Measurements from ENCODE around the gene MATR3.
"Not testable (repeated sequence)": the region's sequence is repeated elsewhere in the genome, so short reads cannot be mapped to it uniquely, and the experiment has no call there.

MATR3 gene

DNA sequence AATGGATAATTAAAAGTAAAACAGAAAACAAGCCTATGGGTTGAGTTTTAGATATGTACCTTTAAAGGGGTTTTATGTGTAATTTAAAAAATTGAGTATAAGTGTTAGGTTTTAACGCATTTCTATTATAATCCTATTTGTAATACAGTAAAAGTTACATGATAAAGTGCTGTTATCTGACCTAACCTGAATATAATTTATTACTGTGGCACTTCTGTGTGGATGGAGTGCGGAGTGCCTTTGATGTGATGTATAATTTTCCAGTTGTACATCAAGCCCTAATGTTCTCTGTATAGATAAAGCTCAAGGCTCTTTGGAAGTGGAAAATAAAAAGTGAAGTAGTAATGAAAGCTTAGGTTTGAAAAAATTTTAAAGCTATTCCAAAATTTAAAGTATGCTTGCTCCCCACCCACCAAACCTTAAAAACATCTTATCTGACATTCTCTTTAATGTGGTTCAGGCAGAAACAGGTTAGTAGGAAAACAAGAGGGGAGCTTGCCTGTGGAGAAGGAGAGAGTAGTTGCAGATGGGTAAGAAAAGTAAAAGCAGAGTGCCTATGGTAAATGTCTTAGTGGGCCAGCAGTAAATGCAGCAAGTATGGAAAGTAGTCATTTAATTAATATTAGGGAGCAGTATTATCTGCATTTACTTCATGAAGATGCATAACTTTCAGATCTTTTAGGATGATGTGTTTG, 4.0 kb downstream of the MATR3 start:
- DNase-seq (ENCODE audit: low read depth), result no peak

DNA sequence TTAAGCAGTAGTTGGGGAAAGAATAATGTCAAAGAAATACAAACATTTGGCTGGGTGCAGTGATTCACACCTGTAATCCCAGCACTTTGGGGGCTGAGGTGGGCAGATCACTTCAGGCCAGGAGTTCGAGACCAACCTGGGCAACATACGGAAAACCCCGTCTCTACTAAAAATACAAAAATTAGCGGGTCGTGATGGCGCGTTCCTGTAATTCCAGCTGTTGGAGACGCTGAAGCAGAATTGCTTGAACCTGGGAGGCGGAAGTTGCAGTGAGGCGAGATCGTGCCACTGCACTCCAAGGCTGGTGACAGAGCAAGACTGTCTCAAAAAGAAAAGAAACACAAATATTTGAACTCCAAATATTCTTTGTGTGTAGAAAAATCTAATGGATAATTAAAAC, 4.7 kb downstream of the MATR3 start:
- DNase-seq (ENCODE audit: low read depth), result no peak

DNA sequence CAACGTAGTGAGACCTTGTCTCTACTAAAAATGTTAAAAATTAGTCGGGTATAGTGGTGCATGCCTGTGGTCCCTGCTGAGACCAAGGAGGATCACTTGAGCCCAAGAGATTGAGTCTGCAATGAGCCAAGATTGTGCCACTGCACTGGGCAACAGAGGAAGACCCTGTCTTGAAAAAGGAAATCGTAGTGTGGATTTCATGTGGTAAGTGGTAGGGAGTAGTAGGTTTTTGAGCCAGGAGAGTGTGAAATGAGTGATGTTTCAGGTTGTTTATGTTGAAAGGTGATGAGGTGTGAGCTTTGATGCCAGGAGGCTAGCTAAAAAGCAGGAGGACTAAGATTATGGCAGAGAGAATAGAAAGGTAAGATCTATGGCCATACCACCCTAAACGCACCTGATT, 5.9 kb downstream of the MATR3 start:
- DNase-seq (ENCODE audit: low read depth), result no peak

DNA sequence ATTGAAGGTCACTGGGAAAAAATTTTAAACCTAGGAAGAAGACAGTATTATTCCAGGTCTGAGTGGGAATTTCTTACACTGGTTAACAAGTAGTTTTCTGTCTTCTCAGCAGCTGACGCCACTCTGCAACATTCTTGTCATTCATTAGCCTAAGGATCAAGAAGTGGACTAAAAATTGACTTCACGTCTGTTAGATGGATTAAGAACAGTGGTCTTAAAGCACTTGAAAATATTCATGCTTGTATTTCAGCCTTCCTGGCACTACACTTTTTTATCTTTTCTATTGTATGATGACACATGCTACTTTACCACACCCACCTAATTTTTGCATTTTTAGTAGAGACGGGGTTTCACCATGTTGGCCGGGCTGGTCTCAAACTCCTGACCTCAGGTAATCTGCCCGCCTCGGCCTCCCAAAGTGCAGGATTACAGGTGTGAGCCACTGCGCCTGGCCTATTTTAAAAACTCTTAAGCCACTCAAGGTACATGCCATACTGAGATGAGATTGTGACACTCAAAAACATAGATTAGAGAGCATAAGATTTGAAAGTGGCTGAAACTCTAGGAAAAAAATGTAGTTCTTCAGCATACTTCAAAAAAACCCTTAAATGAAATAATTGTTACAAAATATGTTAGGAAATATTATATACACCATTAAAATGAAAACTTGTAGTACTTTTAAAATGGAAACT, 8.4 kb downstream of the MATR3 start:
- no peak for DNase-seq (ENCODE audit: low read depth)

DNA sequence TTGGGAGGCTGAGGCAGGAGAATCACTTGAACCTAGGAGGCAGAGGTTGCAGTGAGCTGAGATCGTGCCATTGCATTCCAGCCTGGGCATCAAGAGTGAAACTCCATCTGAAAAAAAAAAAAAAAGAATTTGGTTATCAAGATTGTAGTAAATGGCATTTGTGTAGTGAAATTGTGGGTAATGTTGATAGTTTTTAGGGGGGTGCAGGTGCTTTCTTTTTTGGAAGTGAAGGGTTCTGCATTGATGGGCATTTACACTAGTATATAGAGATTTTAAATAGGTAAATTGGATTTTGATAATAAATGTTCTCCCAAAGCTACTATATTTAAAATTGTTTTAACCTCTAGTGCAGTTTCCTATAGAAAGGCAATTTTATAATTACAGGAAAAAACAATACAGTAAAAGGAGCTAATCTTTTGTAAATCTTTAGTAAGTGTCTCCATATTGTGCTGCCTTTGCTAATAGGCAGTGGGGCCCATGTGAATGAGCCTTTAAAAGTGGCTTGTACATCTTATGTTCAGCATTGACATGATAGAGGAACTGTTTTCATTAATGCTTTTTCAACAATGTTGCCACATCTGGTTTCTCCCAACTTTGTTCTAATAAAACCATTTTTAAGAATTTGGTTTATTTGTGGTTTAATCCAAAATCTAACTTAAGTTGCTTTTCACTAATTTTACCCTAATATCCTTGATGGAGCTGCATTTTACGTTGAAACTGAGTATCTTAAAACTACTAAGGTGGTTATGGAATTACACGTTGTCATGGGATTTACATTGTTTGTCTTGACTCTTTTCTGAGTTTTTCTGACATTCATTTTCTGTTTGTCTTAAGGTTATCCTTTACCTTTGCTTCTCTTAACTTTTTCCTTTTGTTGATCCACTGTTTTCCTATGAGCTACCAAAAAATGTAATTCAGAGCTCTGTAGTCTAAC, 11.1 kb downstream of the MATR3 start:
- no peak for DNase-seq (ENCODE audit: low read depth)

DNA sequence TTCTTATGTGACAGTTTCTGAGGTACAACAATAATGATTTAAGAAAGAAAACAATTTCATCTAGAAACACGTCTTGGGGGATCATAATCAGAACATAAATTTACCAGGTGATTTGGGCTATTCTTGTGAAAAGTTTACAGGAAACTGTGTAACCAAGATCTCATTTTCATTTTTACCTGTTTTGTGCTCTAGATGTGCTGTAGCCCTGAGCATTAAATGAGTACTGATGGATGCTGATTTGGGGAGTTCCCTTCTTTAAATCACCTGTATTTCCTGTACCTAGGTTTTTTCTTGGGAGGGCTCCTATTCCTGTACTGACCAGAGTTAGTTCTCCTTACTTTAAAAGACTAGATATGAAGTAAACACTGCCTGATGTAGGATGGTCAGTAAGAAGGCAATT, 12.7 kb downstream of the MATR3 start:
- DNase-seq (ENCODE audit: low read depth), result no peak

DNA sequence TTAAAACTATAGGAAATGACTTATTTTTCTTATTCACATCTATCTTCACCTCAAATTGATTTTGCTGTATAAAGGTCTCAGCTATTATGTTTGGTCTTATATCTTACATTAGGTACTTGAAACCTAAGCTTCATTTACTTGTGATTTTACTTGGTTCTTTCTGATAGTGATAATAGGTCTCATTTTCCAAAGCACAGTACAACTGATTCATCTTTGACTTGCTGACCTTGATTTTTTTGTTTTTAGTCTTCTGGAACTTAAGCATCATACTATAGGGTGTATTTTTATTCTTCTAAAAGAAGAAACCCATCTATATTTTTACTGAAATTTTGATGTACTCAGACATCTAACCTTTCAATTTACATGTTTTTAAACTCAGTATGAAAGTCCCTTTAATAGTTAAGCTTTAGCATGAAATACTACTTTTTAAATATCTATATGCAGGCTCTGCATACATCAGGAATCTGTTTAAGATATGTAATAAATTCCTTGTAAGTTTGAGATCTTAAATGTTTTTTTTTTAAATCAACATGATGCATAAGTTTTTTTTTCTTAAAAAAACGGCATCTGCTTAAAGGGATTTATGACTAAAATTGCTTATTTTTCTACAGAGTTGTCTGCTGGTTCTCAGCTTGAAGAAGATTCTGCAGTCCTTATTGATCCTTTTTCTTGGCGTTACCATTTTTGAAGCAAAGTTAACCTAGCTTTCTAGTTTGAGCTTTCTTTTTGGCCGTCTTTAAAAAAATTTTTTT, 13.3 kb downstream of the MATR3 start:
- DNase-seq (ENCODE audit: low read depth), result no peak

DNA sequence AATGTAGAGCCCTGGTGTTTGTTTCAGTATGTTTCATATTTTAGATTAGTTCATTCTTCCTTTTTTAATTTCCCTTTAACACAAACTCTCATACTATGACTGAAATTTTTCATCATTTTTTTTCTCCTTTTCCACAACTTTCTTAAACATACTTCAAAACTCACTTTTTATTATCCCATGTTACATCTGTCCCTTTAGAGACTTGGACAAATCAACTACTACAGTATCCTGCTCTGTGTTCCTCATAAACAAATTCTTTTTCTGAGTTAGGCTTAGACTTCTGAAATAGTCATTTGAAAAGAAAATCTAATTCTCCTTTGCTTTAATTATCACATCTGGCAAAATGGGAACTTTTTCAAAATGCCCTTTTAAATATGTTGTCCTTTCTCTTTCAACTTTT, 15.3 kb downstream of the MATR3 start:
- no peak for DNase-seq (ENCODE audit: low read depth)

DNA sequence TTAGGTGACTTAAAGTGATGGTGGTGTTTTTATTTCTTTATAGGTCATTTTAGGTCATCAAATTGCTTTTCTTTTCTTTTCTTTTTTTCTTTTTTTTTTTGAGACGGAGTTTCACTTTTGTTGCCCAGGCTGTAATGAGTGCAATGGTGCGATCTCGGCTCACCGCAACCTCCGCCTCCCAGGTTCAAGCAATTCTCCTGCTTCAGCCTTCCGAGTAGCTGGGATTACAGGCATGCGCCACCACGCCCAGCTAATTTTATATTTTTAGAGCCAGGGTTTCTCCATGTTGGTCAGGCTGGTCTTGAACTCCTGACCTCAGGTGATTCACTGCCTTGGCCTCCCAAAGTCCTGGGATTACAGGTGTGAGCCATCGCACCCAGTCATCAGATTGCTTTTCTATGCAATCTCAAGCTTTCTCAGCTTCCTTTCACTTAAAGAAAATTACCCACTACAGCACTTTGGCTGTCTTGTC, 17.2 kb downstream of the MATR3 start:
- DNase-seq (ENCODE audit: low read depth), result not testable (repeated sequence)

DNA sequence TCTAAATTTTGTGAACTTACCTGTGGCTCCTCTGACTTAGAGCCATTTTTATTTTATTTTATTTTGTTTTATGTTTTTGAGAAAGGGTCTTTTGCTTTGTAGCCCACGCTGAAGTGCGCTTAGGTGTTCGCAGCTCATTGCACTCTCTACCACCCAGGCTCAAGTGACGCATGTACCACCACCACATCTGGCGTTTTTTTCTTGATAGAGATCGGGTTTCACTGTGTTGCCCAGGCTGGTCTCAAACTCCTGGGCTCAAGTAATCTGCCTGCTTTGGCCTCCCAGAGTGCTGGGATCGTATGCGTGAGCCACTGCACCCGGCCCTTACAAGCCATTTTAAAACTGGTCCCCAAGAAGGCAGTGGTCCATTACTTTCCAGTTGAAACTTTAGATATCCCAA, 18.5 kb downstream of the MATR3 start:
- no peak for DNase-seq (ENCODE audit: low read depth)

DNA sequence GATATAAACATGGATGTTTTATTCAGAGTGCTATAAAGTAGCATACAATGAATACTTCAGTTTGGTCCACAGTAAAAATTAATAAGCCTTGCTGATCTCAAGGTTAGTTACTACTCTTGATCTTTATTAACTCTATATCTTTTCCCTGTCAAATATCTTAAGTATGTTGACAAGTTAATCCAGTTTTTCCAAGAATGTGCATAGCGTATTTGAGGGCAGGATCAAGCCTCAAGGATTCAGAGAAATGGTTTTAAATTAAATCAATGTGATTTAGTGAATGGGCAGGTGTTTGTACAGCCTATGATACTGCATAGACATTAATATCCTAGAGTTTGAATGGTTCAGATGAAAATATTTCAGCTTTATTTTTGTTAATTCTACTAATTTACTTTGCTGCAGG, 20.7 kb downstream of the MATR3 start:
- DNase-seq (ENCODE audit: low read depth), result no peak

DNA sequence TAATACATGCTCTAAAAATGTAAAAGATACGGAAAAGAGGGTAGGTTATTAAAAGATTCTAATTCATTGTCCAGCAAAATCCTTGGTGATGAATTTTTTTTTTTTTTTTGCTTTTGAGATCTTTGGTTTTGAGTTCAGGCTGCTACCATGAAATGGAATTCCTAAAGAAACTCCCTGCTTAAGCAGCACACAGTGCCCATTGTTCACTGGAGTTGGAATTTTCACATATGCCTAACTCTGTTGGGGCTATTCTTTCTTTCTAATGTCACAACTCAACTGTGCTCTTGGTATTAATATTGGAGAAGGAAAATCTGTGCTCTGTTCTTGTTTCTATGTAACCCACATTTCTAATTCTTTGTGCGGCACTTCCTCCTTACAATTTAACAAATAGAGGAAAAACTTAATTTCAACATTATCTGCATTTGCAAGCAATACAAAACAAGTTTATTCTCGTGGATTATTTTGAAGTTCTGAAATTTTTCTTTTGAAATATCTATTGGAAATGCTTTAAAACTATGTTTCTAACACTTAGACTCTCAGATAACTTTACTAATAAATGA, 21.6 kb downstream of the MATR3 start:
- no peak for DNase-seq (ENCODE audit: low read depth)

DNA sequence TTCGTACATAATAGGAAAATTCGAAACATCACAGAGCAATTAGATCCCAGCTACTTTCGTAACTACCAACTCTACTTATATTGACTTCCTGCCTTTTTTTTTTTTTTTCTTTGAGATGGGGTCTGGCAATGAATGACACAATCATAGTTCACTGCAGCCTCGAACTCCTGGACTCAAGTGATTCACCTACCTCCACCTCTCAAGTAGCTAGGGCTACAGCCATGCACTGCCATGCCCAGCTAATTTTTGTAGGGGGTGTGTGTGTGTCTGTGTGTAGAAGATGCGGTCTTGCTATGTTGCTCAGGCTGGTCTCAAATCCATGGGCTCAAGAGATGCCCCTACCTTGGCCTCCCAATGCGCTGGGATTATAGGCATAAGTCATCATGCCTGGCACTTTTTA, 42.3 kb downstream of the MATR3 start:
- no peak for DNase-seq (ENCODE audit: low read depth)

DNA sequence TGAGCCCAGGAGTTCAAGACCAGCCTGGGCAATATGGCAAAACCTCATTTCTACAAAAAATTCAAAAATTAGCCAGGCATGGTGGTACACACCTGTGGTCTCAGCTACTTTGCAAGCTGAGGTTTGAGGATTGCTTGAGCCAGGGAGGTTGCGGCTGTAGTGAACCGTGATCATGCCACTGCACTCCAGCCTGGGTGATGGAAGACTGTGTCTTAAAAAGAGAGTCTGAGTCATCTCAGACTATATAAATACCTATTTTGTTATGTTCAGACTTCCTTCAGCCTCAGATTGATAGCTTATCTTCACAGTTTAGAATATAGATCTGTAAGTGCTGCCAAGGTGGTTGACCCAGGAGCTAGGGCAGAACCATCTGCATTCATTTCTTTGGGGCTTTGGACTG, 46.5 kb downstream of the MATR3 start:
- no peak for DNase-seq (ENCODE audit: low read depth)

DNA sequence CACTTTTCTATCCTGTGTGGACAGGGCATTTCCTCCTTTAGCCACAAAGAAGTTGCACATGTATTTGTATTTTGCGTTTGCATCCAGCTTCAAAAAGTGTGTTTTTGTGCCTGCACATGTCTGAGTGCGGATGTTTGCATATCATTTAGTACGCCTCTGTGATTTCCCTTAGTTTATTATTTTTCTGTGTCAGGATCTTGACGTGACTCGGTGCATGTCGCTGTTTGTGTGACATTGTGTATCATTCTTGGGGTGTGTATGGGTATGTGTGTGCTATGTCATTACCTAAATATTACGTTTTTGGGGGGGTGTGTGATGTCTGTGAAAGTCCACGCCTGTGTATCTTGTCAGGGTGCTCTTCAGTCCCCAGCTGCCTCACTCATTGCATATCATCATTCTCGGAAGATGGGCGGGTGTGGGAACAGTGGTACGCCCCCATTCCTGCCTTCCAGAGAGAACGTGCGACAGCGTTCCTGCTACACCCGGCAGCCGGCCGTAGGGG, 47.7 kb downstream of the MATR3 start:
- no peak for DNase-seq (ENCODE audit: low read depth)

DNA sequence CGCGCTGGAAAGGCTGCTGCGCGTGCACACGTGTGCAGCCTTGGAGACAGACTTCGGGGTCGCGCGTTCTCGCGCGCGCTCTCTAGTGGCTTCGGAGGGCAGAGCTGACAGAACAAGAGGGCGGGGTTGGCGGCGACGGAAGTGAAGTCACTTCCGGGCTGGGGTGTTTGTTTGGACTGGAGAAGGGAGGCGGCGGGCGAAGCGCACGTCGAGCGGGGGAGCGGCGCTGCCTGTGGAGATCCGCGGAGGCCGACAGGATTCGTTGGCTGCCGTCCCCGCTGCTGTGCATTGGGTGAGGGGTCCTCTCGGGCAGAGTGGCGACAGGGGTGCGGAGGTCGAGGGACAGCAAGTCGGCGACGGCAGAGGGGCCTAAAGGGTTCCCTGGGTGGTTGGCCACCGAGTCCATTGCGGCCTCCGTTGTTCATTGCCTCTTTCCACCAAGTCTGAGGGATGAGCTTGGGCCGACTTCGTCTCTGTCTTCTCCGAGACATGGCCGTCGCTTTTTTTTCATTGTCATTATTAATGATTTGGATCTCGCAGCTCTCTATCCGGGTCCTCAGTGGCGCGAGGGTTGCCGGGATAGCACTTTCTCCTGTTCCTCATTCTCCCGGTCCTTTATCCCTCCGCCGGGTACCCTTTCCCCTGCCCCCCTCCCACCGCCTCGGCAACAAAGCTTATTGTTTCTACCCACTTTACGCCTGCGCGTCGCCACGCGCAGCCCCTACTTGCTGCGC, 48.3 kb downstream of the MATR3 start, which contains the start of gene PAIP2:
PAIP2 (plus strand) TSS at position 166 of the 734 bp plus-strand sequence. CDS start 21,931 bp downstream, outside the sequence.
- DNase-seq (ENCODE audit: low read depth), result peak; percentile 96

DNA sequence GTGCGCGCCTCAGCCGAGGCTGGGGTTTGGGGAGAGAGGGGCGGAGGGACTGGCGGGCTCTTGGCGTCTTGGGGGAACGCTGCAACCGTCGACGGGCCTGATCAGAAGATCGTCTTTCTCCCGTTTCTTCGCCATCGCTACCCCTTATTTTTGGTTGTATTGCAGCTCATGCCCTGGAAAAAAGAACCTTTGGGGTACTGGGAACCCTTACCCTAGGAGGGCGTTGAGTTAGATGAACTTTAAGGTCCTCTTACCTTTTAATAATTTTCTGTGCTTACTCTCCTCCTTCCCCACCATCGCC, 48.8 kb downstream of the MATR3 start:
- DNase-seq (ENCODE audit: low read depth), result no peak

DNA sequence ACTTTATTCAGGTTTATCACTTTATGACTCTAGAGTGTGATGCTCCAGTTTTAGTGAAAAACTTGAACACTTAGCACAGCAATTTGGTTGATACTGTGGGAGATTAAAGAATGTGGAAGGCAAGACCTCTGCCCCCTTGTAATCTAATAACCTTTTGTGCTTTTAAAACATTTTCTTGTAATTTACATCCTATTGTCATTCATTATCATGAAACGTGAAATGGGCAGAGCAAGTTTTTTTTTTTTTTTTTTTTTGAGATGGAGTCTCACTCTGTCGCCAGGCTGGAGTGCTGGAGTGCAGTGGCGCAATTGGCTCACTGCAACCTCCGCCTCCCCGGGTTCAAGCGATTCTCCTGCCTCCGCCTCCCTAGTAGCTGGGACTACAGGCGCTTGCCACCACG, 49.9 kb downstream of the MATR3 start:
- no peak for DNase-seq (ENCODE audit: low read depth)

DNA sequence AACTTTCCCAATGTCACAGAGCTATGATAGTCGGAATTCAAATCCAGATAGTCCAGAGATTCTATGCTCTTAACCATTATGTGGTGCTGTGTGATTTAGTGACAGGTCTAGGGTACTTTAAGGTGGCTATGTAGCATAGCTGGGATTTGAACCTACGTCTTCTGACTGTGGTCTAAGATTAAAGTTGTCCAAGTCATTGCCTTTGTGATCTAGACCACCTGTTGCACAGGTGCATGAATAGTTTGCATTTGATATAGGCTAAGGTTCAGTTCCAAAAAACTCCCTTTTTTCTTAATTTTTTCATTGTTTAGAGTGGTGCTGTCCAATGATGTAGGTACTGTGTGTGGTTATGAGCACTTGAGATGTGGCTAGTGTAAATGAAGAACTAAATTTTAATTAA, 50.6 kb downstream of the MATR3 start:
- DNase-seq (ENCODE audit: low read depth), result no peak

DNA sequence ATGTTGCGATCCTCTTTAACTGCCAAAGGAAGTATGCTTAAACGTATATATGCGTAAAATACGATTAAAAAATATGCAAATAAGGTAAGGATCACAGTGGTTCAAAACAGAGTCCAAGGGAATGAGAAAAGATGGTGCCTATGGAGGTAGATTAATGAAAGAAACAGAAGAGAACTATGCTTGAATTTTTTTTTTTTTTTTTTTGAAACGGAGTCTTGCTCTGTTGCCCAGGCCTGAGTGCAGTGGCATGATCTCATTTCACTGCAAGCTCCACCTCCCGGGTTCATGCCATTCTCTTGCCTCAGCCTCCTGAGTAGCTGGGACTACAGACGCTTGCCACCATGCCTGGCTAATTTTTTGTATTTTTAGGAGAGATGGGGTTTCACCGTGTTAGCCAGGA, 51.9 kb downstream of the MATR3 start:
- not testable (repeated sequence) for DNase-seq (ENCODE audit: low read depth)

DNA sequence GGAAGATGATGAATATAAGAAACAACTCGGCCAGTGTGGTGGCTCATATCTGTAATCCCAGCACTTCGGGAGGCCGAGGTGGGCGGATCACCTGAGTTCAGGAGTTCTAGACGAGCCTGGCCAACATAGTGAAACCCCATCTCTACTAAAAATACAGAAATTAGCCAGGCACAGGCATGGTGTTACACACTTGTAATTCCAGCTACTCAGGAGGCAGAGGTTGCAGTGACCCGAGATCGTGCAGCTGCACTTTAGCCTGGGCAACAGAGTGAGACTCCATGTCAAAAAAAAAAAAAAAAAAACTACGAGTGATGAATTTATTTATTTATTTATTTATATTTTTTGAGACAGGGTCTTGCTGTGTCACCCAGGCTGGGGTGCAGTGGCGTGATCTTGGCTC, 54.3 kb downstream of the MATR3 start:
- DNase-seq (ENCODE audit: low read depth), result not testable (repeated sequence)
